IMR-90 (cell line): ENCODE measurements around the gene SEC14L1. TPM values are rescaled to one million over a fixed set of nuclear protein-coding genes. Genes with fewer than 3 reads are reported as not detected.

Experiments
- ATAC-seq: fragments of 200-7000 bp; cut with Tn5 transposase; 2 replicates; pipeline ENCODE4 v1.9.1; 2020; ENCODE audit warnings: low read depth, mild to moderate bottlenecking, moderate library complexity
- BruUV-seq: library from RNA; stranded (reverse); fragments of 400-500 nt; replicated peaks from 2 replicates; lab custom pipeline; 2021; lab: Mats Ljungman, UMichigan
- CTCF ChIA-PET: fragments of 300-600 bp; formaldehyde crosslinking; extraction: SDS; loops from one replicate; lab custom pipeline; 2021; ENCODE audit warnings: antibody characterized with exemption; lab: Yijun Ruan, JAX
- POLR2A ChIA-PET: fragments of 300-600 bp; sonication (Branson Sonifier 250); formaldehyde crosslinking; loops from one replicate; lab custom pipeline; 2022; ENCODE audit warnings: antibody characterized with exemption; ENCODE audit not compliant: unreplicated experiment; lab: Charles Lee
- DNase-seq: peaks from one replicate; pipeline ENCODE4 v3.0.0; 2013
- H2AFZ ChIP-seq: replicated peaks from 2 replicates; pipeline ENCODE3; 2013; ENCODE audit warnings: low read length, mild to moderate bottlenecking; ENCODE audit not compliant: poor library complexity
- H2AK5ac ChIP-seq: 2 replicates; pipeline ENCODE4 v1.6.1; 2013; ENCODE audit warnings: low read depth, low read length, inconsistent platforms
- H2AK9ac ChIP-seq: replicated peaks from 2 replicates; pipeline ENCODE3; 2013; ENCODE audit warnings: mild to moderate bottlenecking, low read depth, low read length, moderate library complexity; ENCODE audit not compliant: poor library complexity
- H2BK120ac ChIP-seq: 2 replicates; pipeline ENCODE4 v1.6.1; 2013; ENCODE audit warnings: low read depth, low read length, inconsistent platforms
- H2BK15ac ChIP-seq: 3 replicates; pipeline ENCODE4 v1.6.1; 2013; ENCODE audit warnings: low read depth, low read length, inconsistent platforms
- H2BK20ac ChIP-seq: 2 replicates; pipeline ENCODE4 v1.6.1; 2013; ENCODE audit warnings: low read depth, mild to moderate bottlenecking, inconsistent platforms, low read length, moderate library complexity
- H2BK5ac ChIP-seq: 2 replicates; pipeline ENCODE4 v1.6.1; 2013; ENCODE audit warnings: mild to moderate bottlenecking, low read depth, low read length, inconsistent platforms; ENCODE audit not compliant: poor library complexity, severe bottlenecking
- H3K14ac ChIP-seq: replicated peaks from 2 replicates; pipeline ENCODE4 v1.6.1; 2013; ENCODE audit warnings: low read depth, low read length, inconsistent platforms
- H3K18ac ChIP-seq: 2 replicates; pipeline ENCODE4 v1.6.1; 2013; ENCODE audit warnings: low read depth, low read length, control low read depth
- H3K23ac ChIP-seq: 2 replicates; pipeline ENCODE4 v1.6.1; 2013; ENCODE audit warnings: low read depth, low read length, inconsistent platforms
- H3K27ac ChIP-seq: 2 replicates; pipeline ENCODE4 v1.5.1; 2013; ENCODE audit warnings: mild to moderate bottlenecking, control low read depth, low read length; ENCODE audit not compliant: insufficient read depth
- H3K27me3 ChIP-seq: 2 replicates; pipeline ENCODE4 v1.6.1; 2013; ENCODE audit warnings: low read length; ENCODE audit not compliant: control insufficient read depth, insufficient read depth
- H3K36me3 ChIP-seq: 2 replicates; pipeline ENCODE4 v1.6.1; 2013; ENCODE audit warnings: low read length, mixed read lengths; ENCODE audit not compliant: control insufficient read depth, insufficient read depth
- H3K4ac ChIP-seq: 2 replicates; pipeline ENCODE4 v1.6.1; 2013; ENCODE audit warnings: low read depth, low read length, inconsistent platforms
- H3K4me1 ChIP-seq: 2 replicates; pipeline ENCODE4 v1.6.1; 2013; ENCODE audit warnings: low read length, mixed read lengths; ENCODE audit not compliant: control insufficient read depth, insufficient read depth
- H3K4me2 ChIP-seq: 2 replicates; pipeline ENCODE4 v1.6.1; 2013; ENCODE audit warnings: low read depth, mild to moderate bottlenecking, control low read depth, low read length, moderate library complexity
- H3K4me3 ChIP-seq: 2 replicates; pipeline ENCODE4 v1.5.1; 2013; ENCODE audit warnings: low read depth, mild to moderate bottlenecking, control low read depth, low read length, moderate library complexity; ENCODE audit not compliant: insufficient read depth
- H3K56ac ChIP-seq: 2 replicates; pipeline ENCODE4 v1.6.1; 2013; ENCODE audit warnings: low read length, inconsistent platforms; ENCODE audit not compliant: insufficient read depth; ENCODE audit errors: extremely low read depth
- H3K79me1 ChIP-seq, 2 experiments: 2 replicates each; pipeline ENCODE4 v1.6.1; 2013; ENCODE audit warnings: low read length in 2 of 2, inconsistent platforms in 1 of 2, low read depth in 1 of 2
- H3K9ac ChIP-seq: 2 replicates; pipeline ENCODE4 v1.6.1; 2013; ENCODE audit warnings: low read depth, low read length, control low read depth
- H3K9me1 ChIP-seq: 2 replicates; pipeline ENCODE4 v1.6.1; 2013; ENCODE audit warnings: low read length, inconsistent platforms; ENCODE audit not compliant: insufficient read depth
- H3K9me3 ChIP-seq: 2 replicates; pipeline ENCODE4 v1.6.1; 2013; ENCODE audit warnings: low read length; ENCODE audit not compliant: control insufficient read depth, insufficient read depth
- H4K20me1 ChIP-seq: 2 replicates; pipeline ENCODE4 v1.6.1; 2013; ENCODE audit warnings: low read length, inconsistent platforms; ENCODE audit not compliant: insufficient read depth
- H4K5ac ChIP-seq: 2 replicates; pipeline ENCODE4 v1.6.1; 2013; ENCODE audit warnings: mild to moderate bottlenecking, low read depth, low read length, control low read depth
- H4K8ac ChIP-seq, 2 experiments: 2 replicates each; pipeline ENCODE4 v1.6.1; 2013; ENCODE audit warnings: low read depth in 2 of 2, low read length in 2 of 2, control low read depth in 1 of 2, inconsistent platforms in 1 of 2
- H4K91ac ChIP-seq: 2 replicates; pipeline ENCODE4 v1.6.1; 2013; ENCODE audit warnings: low read depth, low read length, inconsistent platforms; ENCODE audit not compliant: insufficient read depth
- BHLHE40 ChIP-seq: fragments of 150-350 bp; IDR thresholded peaks from 2 replicates; pipeline ENCODE4 v1.6.1; 2016; ENCODE audit warnings: mild to moderate bottlenecking, low read depth, low read length
- CEBPB ChIP-seq: IDR thresholded peaks from 2 replicates; pipeline ENCODE4 v1.6.1; 2012; ENCODE audit warnings: low read depth, low read length, improper control_type of control experiment
- CHD1 ChIP-seq: IDR thresholded peaks from 2 replicates; pipeline ENCODE4 v1.6.1; 2012; ENCODE audit warnings: low read depth, low read length, improper control_type of control experiment
- MAFK ChIP-seq: IDR thresholded peaks from 2 replicates; pipeline ENCODE4 v1.6.1; 2012; ENCODE audit warnings: low read depth, low read length, improper control_type of control experiment
- MXI1 ChIP-seq: IDR thresholded peaks from 2 replicates; pipeline ENCODE4 v1.6.1; 2012; ENCODE audit warnings: low read depth, mild to moderate bottlenecking, low read length, moderate library complexity, borderline replicate concordance
- NFE2L2 ChIP-seq: fragments of 150-350 bp; IDR thresholded peaks from 2 replicates; pipeline ENCODE4 v1.6.1; 2016; ENCODE audit warnings: low read depth, mild to moderate bottlenecking, low read length
- POLR2A ChIP-seq: IDR thresholded peaks from 2 replicates; pipeline ENCODE4 v1.6.1; 2012; ENCODE audit warnings: mild to moderate bottlenecking, low read depth, low read length
- RAD21 ChIP-seq: IDR thresholded peaks from 2 replicates; pipeline ENCODE4 v1.6.1; 2012; ENCODE audit warnings: low read length, improper control_type of control experiment
- RFX5 ChIP-seq: IDR thresholded peaks from 2 replicates; pipeline ENCODE4 v1.8.0; 2012; ENCODE audit warnings: low read depth, mild to moderate bottlenecking, low read length, moderate library complexity
- WGBS, 2 experiments: methylation state at CpG; one replicate each; pipeline versions ENCODE4 v1.1.5 to v1.1.7; 2013; ENCODE audit warnings: missing lambda C conversion rate in 2 of 2; ENCODE audit not compliant: insufficient read length in 1 of 2; ENCODE audit errors: extremely low coverage in 2 of 2; 5-methylcytosine and 5-hydroxymethylcytosine counted together
- dilution Hi-C: fragments of 300-500 bp; cut with HindIII; formaldehyde crosslinking; loops from one replicate; pipeline ENCODE4 v1.14.3; 2018; ENCODE audit warnings: low sequenced_read_pairs; ENCODE audit not compliant: unreplicated experiment
- in situ Hi-C: fragments of 300-500 bp; cut with MboI; formaldehyde crosslinking; loops from 3 replicates; pipeline ENCODE4 v1.14.3; 2019; ENCODE audit warnings: low sequenced_read_pairs, inconsistent platforms, mixed read lengths
- intact Hi-C: fragments of 100-400 bp; cut with micrococcal nuclease; formaldehyde crosslinking; loops from 2 replicates; pipeline ENCODE4 v1.10.0; 2022
- polyA plus RNA-seq, 3 experiments: library from polyadenylated mRNA; depleted of rRNA; stranded (reverse); fragments of >200 nt; gene quantifications; 2 replicates each; pipeline ENCODE4 v1.2.3, GENCODE V29; 2012; ENCODE audit warnings: low replicate concordance in 1 of 3
- total RNA-seq: library from RNA; depleted of rRNA; stranded (reverse); fragments of >200 nt; gene quantifications from 2 replicates; pipeline ENCODE4 v1.2.3, GENCODE V29; 2012

Gene SEC14L1
- total and polyA plus RNA-seq, 2 of the 4 experiments (the other 2 are of a cell fraction) = 24.9 to 35.8 TPM

- no peak overlapping the region for H4K91ac ChIP-seq
- CTCF ChIA-PET = no interaction called here
- no peak overlapping the region for H3K18ac ChIP-seq
- H3K4me3 ChIP-seq = no peak overlapping the region
- no peak overlapping the region for H3K23ac ChIP-seq
- H2AK9ac ChIP-seq = no peak overlapping the region
- no peak overlapping the region for H2BK5ac ChIP-seq
- no peak overlapping the region for H2BK120ac ChIP-seq
- DNase-seq (no peak), ATAC-seq (no peak)
- no peak overlapping the region for H2AFZ ChIP-seq
- no TSS peak for BruUV-seq
- H3K9ac ChIP-seq = no peak overlapping the region
- peaks cover 18% of the 10 kb centered on the region for H3K4me1 ChIP-seq
- peak overlapping the region; percentile 52; the same call in 1 of the 2 replicates for H2AK5ac ChIP-seq
- peak overlapping the region; percentile 37; the same call in 1 of the 2 replicates for H3K4ac ChIP-seq
- dilution Hi-C loops = no loop called here
- H3K14ac ChIP-seq = no peak overlapping the region
- no peaks in the 10 kb centered on the region for H3K27me3 ChIP-seq
- peaks cover 33 to 94% of the 10 kb centered on the region in 2 experiments for H3K79me1 ChIP-seq
- in situ Hi-C loops = no loop called here
- H2BK20ac ChIP-seq = no peak overlapping the region
- TF ChIP-seq CHD1 (no peak), POLR2A (no peak), MXI1 (no peak), MAFK (no peak), NFE2L2 (no peak), CEBPB (no peak), BHLHE40 (no peak), RFX5 (no peak), RAD21 (no peak)
- H4K20me1 ChIP-seq = peaks cover 42% of the 10 kb centered on the region; the same call in 1 of the 2 replicates
- no peak overlapping the region; the same call in 2 of the 3 replicates for H2BK15ac ChIP-seq
- no peak overlapping the region for H3K4me2 ChIP-seq
- no peaks in the 10 kb centered on the region for H3K9me3 ChIP-seq
- no peak overlapping the region for H4K5ac ChIP-seq
- POLR2A ChIA-PET = no interaction called here
- peaks cover 36% of the 10 kb centered on the region for H3K36me3 ChIP-seq
- 91% methylated on average over 14 of the region's 17 CpGs; no CpG with 5 or more reads in 1 of the 2 experiments for WGBS, 2 experiments
- H4K8ac ChIP-seq = no peak overlapping the region
- no peak overlapping the region for H3K56ac ChIP-seq
- no peak overlapping the region for H3K27ac ChIP-seq
- peaks cover 27% of the 10 kb centered on the region for H3K9me1 ChIP-seq
- intact Hi-C loops = no loop called here
Observed at GRCh38 chr17:77146882-77147281, 6.1 kb downstream of the SEC14L1 start.
